Trophoblast cell (in vitro differentiated cells and primary cell): Measurements from ENCODE around the gene DAB1.
A peak's percentile ranks its signal among the peaks of the same experiment; 100 is the strongest.
"Not testable (repeated sequence)": the region's sequence is repeated elsewhere in the genome, so short reads cannot be mapped to it uniquely, and the experiment has no call there.

ENCODE experiments used
- DNase-seq, 2 donors: peaks; one replicate each; pipeline ENCODE4 v3.0.0-alpha.2; 2016
- H2AFZ ChIP-seq: 2 replicates; pipeline ENCODE4 v1.6.1; 2013; ENCODE audit warnings: low read length, moderate library complexity, mild to moderate bottlenecking; ENCODE audit not compliant: insufficient read depth, poor library complexity
- H2AK5ac ChIP-seq: 2 replicates; pipeline ENCODE4 v1.6.1; 2013; ENCODE audit warnings: mild to moderate bottlenecking, low read length
- H2BK120ac ChIP-seq: 2 replicates; pipeline ENCODE4 v1.6.1; 2013; ENCODE audit warnings: low read length, mild to moderate bottlenecking, moderate library complexity; ENCODE audit not compliant: insufficient read depth, poor library complexity
- H2BK12ac ChIP-seq: 2 replicates; pipeline ENCODE4 v1.6.1; 2013; ENCODE audit warnings: mild to moderate bottlenecking, low read length, moderate library complexity
- H2BK5ac ChIP-seq: 2 replicates; pipeline ENCODE4 v1.6.1; 2013; ENCODE audit warnings: low read length, low read depth, moderate library complexity, mild to moderate bottlenecking; ENCODE audit not compliant: poor library complexity
- H3K14ac ChIP-seq: 2 replicates; pipeline ENCODE4 v1.6.1; 2013; ENCODE audit warnings: mild to moderate bottlenecking, low read length
- H3K18ac ChIP-seq: 2 replicates; pipeline ENCODE4 v1.6.1; 2013; ENCODE audit warnings: mild to moderate bottlenecking, low read length
- H3K23ac ChIP-seq: 2 replicates; pipeline ENCODE4 v1.6.1; 2013; ENCODE audit warnings: low read length
- H3K27ac ChIP-seq: 2 replicates; pipeline ENCODE4 v1.5.1; 2013; ENCODE audit warnings: low read depth, mild to moderate bottlenecking, inconsistent platforms, low read length, moderate library complexity
- H3K27me3 ChIP-seq: 2 replicates; pipeline ENCODE4 v1.6.1; 2013; ENCODE audit warnings: inconsistent platforms, mild to moderate bottlenecking, low read length, moderate library complexity; ENCODE audit not compliant: insufficient read depth
- H3K36me3 ChIP-seq, 2 experiments: 1 replicate in 1 of 2; 2 replicates in 1 of 2; pipeline ENCODE4 v1.6.1; 2013; ENCODE audit warnings: low read length in 2 of 2, mild to moderate bottlenecking in 2 of 2, moderate library complexity in 1 of 2; ENCODE audit not compliant: insufficient read depth in 2 of 2, control insufficient read depth in 1 of 2
- H3K4ac ChIP-seq: 2 replicates; pipeline ENCODE4 v1.6.1; 2013; ENCODE audit warnings: low read depth, mild to moderate bottlenecking, low read length, moderate library complexity
- H3K4me1 ChIP-seq, 2 experiments: 1 replicate in 1 of 2; 2 replicates in 1 of 2; pipeline ENCODE4 v1.6.1; 2013; ENCODE audit warnings: low read length in 2 of 2, mild to moderate bottlenecking in 2 of 2, moderate library complexity in 1 of 2; ENCODE audit not compliant: insufficient read depth in 2 of 2, control insufficient read depth in 1 of 2
- H3K4me2 ChIP-seq: 2 replicates; pipeline ENCODE4 v1.6.1; 2013; ENCODE audit warnings: inconsistent platforms, mild to moderate bottlenecking, low read length, moderate library complexity
- H3K4me3 ChIP-seq: 2 replicates; pipeline ENCODE4 v1.5.1; 2013; ENCODE audit warnings: mild to moderate bottlenecking, low read depth, low read length, inconsistent platforms
- H3K79me1 ChIP-seq: one replicate; pipeline ENCODE4 v1.6.1; 2013; ENCODE audit warnings: low read length
- H3K79me2 ChIP-seq: 2 replicates; pipeline ENCODE4 v1.6.1; 2013; ENCODE audit warnings: low read length, mild to moderate bottlenecking; ENCODE audit not compliant: control insufficient read depth, insufficient read depth, poor library complexity
- H3K9ac ChIP-seq: 2 replicates; pipeline ENCODE4 v1.6.1; 2013; ENCODE audit warnings: mild to moderate bottlenecking, low read length
- H3K9me3 ChIP-seq: 2 replicates; pipeline ENCODE4 v1.6.1; 2013; ENCODE audit warnings: low read depth, mild to moderate bottlenecking, control low read depth, inconsistent platforms, low read length; ENCODE audit not compliant: insufficient read depth
- H4K12ac ChIP-seq: 2 replicates; pipeline ENCODE4 v1.6.1; 2013; ENCODE audit warnings: low read depth, mild to moderate bottlenecking, low read length, moderate library complexity
- H4K8ac ChIP-seq: 2 replicates; pipeline ENCODE4 v1.6.1; 2013; ENCODE audit warnings: low read depth, mild to moderate bottlenecking, low read length, moderate library complexity
- H4K91ac ChIP-seq: one replicate; pipeline ENCODE4 v1.6.1; 2013; ENCODE audit warnings: low read depth, mild to moderate bottlenecking, low read length, moderate library complexity
- WGBS: extraction: QIAGEN DNeasy Blood & Tissue Kit; methylation state at CpG from one replicate; pipeline ENCODE4 v1.1.7; 2013; ENCODE audit warnings: missing lambda C conversion rate; ENCODE audit not compliant: insufficient read length, insufficient coverage; ENCODE audit errors: extremely low coverage; 5-methylcytosine and 5-hydroxymethylcytosine counted together

Gene DAB1

DNA sequence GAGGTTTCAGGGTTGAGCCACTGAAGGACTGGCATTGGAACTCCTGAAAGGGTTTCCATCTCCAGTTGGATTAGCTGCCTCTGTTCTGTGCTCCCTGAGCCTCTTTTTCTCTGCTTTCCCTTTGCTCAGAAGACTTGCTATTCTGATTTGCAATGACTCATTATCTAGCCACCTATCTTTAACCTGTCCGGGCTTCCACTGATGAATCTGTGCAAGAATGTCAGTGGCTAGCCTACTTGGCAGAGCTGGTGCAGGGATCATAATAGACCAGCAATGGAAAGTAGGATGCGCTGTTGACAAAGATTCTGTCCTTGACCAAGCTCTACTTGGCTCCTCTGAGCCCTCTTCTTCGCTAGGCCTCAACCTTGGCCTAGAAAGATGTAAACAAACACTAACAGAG, 336.2 kb downstream of the DAB1 start:
- DNase-seq, result peak in 1 of 2 donors; percentile 51
- H3K9me3 ChIP-seq, H3K4me2 ChIP-seq, H3K9ac ChIP-seq, H2BK12ac ChIP-seq, H3K79me1 ChIP-seq, H4K8ac ChIP-seq, H3K4me3 ChIP-seq, H2BK120ac ChIP-seq, H3K18ac ChIP-seq, H3K4me1 ChIP-seq, H3K23ac ChIP-seq, H4K12ac ChIP-seq, H2AK5ac ChIP-seq, H3K4ac ChIP-seq, H3K27me3 ChIP-seq, H2AFZ ChIP-seq, H3K14ac ChIP-seq, H3K27ac ChIP-seq, H4K91ac ChIP-seq, H3K79me2 ChIP-seq, H2BK5ac ChIP-seq, H3K36me3 ChIP-seq: not testable (repeated sequence)
- WGBS, result no CpG with 5 or more reads among the region's 3 CpGs

DNA sequence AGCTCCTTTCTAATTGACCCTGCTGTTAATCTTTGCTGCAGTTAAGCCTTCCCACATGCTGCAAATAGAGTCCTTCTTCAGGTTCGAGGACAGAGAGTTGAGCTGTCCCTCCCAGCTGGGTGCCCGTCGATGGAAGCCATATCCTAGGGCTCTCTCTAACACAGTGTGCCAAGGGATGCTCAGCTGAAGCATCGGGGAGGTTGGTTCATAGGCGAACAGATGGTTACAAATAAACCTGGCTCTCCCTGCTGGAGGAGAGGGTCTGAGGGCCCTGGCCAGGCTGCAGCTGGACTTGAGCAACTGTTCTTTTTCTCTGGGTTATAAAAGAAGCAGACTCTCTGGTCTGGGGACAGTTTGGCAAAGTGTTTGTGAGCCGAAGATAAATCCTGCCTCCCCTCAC, 337.7 kb downstream of the DAB1 start:
- no peak for DNase-seq
- no CpG with 5 or more reads among the region's 6 CpGs for WGBS
- Histone ChIP-seq H2BK12ac (no peak overlapping the region), H3K79me1 (no peaks in the 10 kb centered on the region), H3K14ac (no peak overlapping the region), H3K4me3 (no peak overlapping the region), H3K27ac (no peak overlapping the region), H2AK5ac (no peak overlapping the region), H2BK120ac (no peak overlapping the region), H4K12ac (no peak overlapping the region), H3K23ac (no peak overlapping the region), H2BK5ac (no peak overlapping the region), H3K18ac (no peak overlapping the region), H3K36me3 (no peaks in the 10 kb centered on the region), H3K9ac (no peak overlapping the region), H4K8ac (no peak overlapping the region), H3K79me2 (no peaks in the 10 kb centered on the region), H3K4me2 (no peak overlapping the region), H3K4me1 (no peaks in the 10 kb centered on the region), H3K27me3 (no peaks in the 10 kb centered on the region), H3K4ac (no peak overlapping the region), H3K9me3 (no peaks in the 10 kb centered on the region), H2AFZ (no peak overlapping the region), H4K91ac (no peak overlapping the region)

DNA sequence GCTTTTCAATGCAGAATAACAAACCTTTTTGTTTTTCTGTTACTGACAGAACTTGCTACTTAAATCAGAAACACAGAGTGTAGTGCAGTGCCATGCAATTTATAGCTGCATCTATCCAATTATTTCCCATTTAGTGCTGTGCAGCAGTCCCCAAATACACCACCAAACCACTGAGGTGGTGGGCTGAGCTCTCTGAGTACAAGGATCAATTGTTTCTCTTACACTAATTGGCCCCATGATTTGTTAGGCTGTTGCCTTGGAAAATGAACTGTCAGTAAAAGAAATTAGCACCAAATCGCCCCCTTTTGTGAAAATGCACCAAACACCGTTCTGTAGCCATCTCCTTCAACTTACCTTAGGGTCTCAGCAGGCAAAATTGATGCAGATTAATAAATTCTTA, 339.2 kb downstream of the DAB1 start:
- H4K12ac ChIP-seq, result no peak overlapping the region
- no CpG with 5 or more reads among the region's 2 CpGs for WGBS
- no peak overlapping the region for H3K18ac ChIP-seq
- H3K9me3 ChIP-seq, result no peaks in the 10 kb centered on the region
- H3K27ac ChIP-seq, result no peak overlapping the region
- no peak overlapping the region for H3K23ac ChIP-seq
- no peaks in the 10 kb centered on the region for H3K79me2 ChIP-seq
- H3K36me3 ChIP-seq, result no peaks in the 10 kb centered on the region
- H3K4ac ChIP-seq, result no peak overlapping the region
- H3K4me3 ChIP-seq, result no peak overlapping the region
- no peaks in the 10 kb centered on the region for H3K79me1 ChIP-seq
- no peak overlapping the region for H2BK120ac ChIP-seq
- H4K8ac ChIP-seq, result no peak overlapping the region
- no peak overlapping the region for H3K4me2 ChIP-seq
- H2BK12ac ChIP-seq, result no peak overlapping the region
- H3K9ac ChIP-seq, result no peak overlapping the region
- H4K91ac ChIP-seq, result no peak overlapping the region
- no peak overlapping the region for H2AK5ac ChIP-seq
- no peak overlapping the region for H2BK5ac ChIP-seq
- H2AFZ ChIP-seq, result no peak overlapping the region
- no peaks in the 10 kb centered on the region for H3K27me3 ChIP-seq
- DNase-seq, result no peak
- no peak overlapping the region for H3K14ac ChIP-seq
- H3K4me1 ChIP-seq, result no peaks in the 10 kb centered on the region

DNA sequence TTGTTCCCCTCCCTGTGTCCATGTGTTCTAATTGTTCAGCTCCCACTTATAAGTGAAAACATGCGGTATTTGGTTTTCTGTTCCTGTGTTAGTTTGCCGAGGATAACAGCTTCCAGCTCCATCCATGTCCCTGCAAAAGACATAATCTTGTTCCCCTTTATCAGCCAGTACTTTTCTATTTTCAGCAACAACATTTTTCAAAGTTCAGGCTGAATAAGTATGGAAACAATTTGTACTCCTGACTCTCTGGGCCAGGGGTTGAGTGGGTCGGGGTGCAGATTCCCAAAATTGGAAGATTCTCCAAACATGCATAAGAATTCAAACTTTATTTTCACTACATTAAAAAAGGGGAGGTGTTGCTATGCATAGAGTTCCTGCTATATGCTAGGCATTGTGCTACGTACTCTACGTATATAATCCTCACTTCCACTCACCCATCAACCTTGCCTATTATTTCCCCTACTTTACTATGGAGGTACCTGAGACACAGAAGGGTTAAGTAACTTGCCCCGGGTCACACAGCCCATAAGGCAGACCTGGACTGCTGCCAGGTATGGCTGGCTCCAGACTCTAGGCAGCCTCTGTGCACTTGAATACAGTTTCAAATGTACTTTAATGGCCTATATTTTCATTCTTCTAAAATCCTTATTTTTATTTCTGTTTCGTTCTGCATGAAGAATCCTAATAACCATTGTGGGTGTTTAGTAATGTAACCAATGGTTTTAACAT, 341.0 kb downstream of the DAB1 start:
- H3K4me1 ChIP-seq, result no peaks in the 10 kb centered on the region
- H3K9me3 ChIP-seq, result no peaks in the 10 kb centered on the region
- no peaks in the 10 kb centered on the region for H3K79me1 ChIP-seq
- no peak overlapping the region for H4K12ac ChIP-seq
- no peak overlapping the region for H2BK5ac ChIP-seq
- H3K18ac ChIP-seq, result no peak overlapping the region
- no peak overlapping the region for H3K9ac ChIP-seq
- H3K79me2 ChIP-seq, result no peaks in the 10 kb centered on the region
- H4K91ac ChIP-seq, result no peak overlapping the region
- no peak overlapping the region for H3K27ac ChIP-seq
- no peak overlapping the region for H2BK12ac ChIP-seq
- no peaks in the 10 kb centered on the region for H3K36me3 ChIP-seq
- H2AFZ ChIP-seq, result no peak overlapping the region
- H3K23ac ChIP-seq, result no peak overlapping the region
- no peak overlapping the region for H3K14ac ChIP-seq
- H2AK5ac ChIP-seq, result no peak overlapping the region
- no peak overlapping the region for H3K4me3 ChIP-seq
- no CpG with 5 or more reads among the region's 7 CpGs for WGBS
- no peak for DNase-seq
- H3K4me2 ChIP-seq, result no peak overlapping the region
- H4K8ac ChIP-seq, result no peak overlapping the region
- no peak overlapping the region for H3K4ac ChIP-seq
- no peaks in the 10 kb centered on the region for H3K27me3 ChIP-seq
- H2BK120ac ChIP-seq, result no peak overlapping the region
